Panc1 (cell line): Measurements from ENCODE around the gene ENPP1. TPM values are rescaled to one million over a fixed set of nuclear protein-coding genes. Genes with fewer than 3 reads are reported as not detected.

Experiments used
- ATAC-seq: fragments of 200-7000 bp; cut with Tn5 transposase; 2 replicates; pipeline ENCODE4 v1.9.1; 2020; ENCODE audit warnings: mild to moderate bottlenecking, moderate library complexity
- BruUV-seq: library from RNA; stranded (reverse); fragments of 400-500 nt; replicated peaks from 2 replicates; lab custom pipeline; 2021; lab: Mats Ljungman, UMichigan
- CTCF ChIA-PET: fragments of 300-600 bp; sonication (Branson Sonifier 250); formaldehyde crosslinking; loops from one replicate; lab custom pipeline; 2022; ENCODE audit warnings: antibody characterized with exemption; lab: Charles Lee
- POLR2A ChIA-PET: fragments of 300-600 bp; sonication (Branson Sonifier 250); formaldehyde crosslinking; loops from one replicate; lab custom pipeline; 2022; ENCODE audit warnings: antibody characterized with exemption; lab: Charles Lee
- DNase-seq: peaks from one replicate; pipeline ENCODE4 v3.0.0-alpha.2; 2010; ENCODE audit warnings: low read depth, low spot score
- H3K27ac ChIP-seq: 2 replicates; pipeline ENCODE4 v1.5.1; 2011; ENCODE audit warnings: mild to moderate bottlenecking, low read length, inconsistent platforms
- H3K27me3 ChIP-seq: fragments of 200-500 bp; sonication (Bioruptor generic); 2 replicates; pipeline ENCODE4 v1.6.0; 2014; ENCODE audit warnings: low read length, inconsistent platforms; ENCODE audit not compliant: control insufficient read depth, insufficient read depth
- H3K36me3 ChIP-seq: fragments of 200-500 bp; sonication (Bioruptor generic); 2 replicates; pipeline ENCODE4 v1.5.1; 2014; ENCODE audit warnings: inconsistent platforms, mild to moderate bottlenecking, low read length, moderate library complexity; ENCODE audit not compliant: control insufficient read depth, insufficient read depth
- H3K4me1 ChIP-seq: 2 replicates; pipeline ENCODE4 v1.5.1; 2011; ENCODE audit warnings: inconsistent platforms, mild to moderate bottlenecking, low read length, moderate library complexity; ENCODE audit not compliant: control insufficient read depth, insufficient read depth
- H3K4me3 ChIP-seq, 2 experiments: 2 replicates each; pipeline ENCODE4 v1.5.1; 2011 to 2012; ENCODE audit warnings: low read depth in 2 of 2, low read length in 2 of 2, mild to moderate bottlenecking in 2 of 2, inconsistent platforms in 1 of 2, moderate library complexity in 1 of 2
- H3K9me3 ChIP-seq: fragments of 200-500 bp; sonication (Bioruptor generic); 2 replicates; pipeline ENCODE4 v1.5.1; 2014; ENCODE audit warnings: low read depth, mild to moderate bottlenecking, inconsistent platforms, low read length, moderate library complexity; ENCODE audit not compliant: control insufficient read depth, insufficient read depth
- POLR2AphosphoS5 ChIP-seq: IDR thresholded peaks from 2 replicates; pipeline ENCODE4 v1.6.1; 2012; ENCODE audit warnings: mild to moderate bottlenecking, low read depth, low read length, moderate library complexity
- SIN3A ChIP-seq: IDR thresholded peaks from 2 replicates; pipeline ENCODE4 v1.6.1; 2012; ENCODE audit warnings: low read depth, mild to moderate bottlenecking, low read length, moderate library complexity, borderline replicate concordance; ENCODE audit not compliant: insufficient read depth
- TCF7L2 ChIP-seq: IDR thresholded peaks from 2 replicates; pipeline ENCODE4 v1.6.1; 2011; ENCODE audit warnings: mild to moderate bottlenecking, low read depth, low read length, inconsistent platforms
- in situ Hi-C: cut with HindIII; loops from 2 replicates; pipeline ENCODE4 v1.10.0; 2016; ENCODE audit warnings: low sequenced_read_pairs, low pct_unique_long_range_greater_than_20kb
- intact Hi-C: fragments of 100-400 bp; cut with micrococcal nuclease; formaldehyde crosslinking; loops from one replicate; pipeline ENCODE4 v1.10.0; 2022; ENCODE audit not compliant: unreplicated experiment
- total RNA-seq: library from RNA; stranded (reverse); gene quantifications from one replicate; pipeline ENCODE4 v1.2.1, GENCODE V29; 2021; ENCODE audit not compliant: unreplicated experiment
- TF ChIP-seq, protein P1 (sequence below), 2 experiments: IDR thresholded peaks; 2 replicates each; pipeline ENCODE4 v1.6.1; 2011 to 2012; ENCODE audit warnings: low read depth in 2 of 2, control low read depth in 1 of 2, low read length in 1 of 2, mild to moderate bottlenecking in 1 of 2, moderate library complexity in 1 of 2; ENCODE audit not compliant: insufficient read depth in 1 of 2
- TF ChIP-seq, protein P2 (sequence below): fragments of 450-650 bp; IDR thresholded peaks from 2 replicates; pipeline ENCODE4 v1.5.1; 2017; ENCODE audit warnings: mild to moderate bottlenecking

ENPP1 gene
- total RNA-seq, 1 experiment from 2014 or later = 6.8 TPM

DNA sequence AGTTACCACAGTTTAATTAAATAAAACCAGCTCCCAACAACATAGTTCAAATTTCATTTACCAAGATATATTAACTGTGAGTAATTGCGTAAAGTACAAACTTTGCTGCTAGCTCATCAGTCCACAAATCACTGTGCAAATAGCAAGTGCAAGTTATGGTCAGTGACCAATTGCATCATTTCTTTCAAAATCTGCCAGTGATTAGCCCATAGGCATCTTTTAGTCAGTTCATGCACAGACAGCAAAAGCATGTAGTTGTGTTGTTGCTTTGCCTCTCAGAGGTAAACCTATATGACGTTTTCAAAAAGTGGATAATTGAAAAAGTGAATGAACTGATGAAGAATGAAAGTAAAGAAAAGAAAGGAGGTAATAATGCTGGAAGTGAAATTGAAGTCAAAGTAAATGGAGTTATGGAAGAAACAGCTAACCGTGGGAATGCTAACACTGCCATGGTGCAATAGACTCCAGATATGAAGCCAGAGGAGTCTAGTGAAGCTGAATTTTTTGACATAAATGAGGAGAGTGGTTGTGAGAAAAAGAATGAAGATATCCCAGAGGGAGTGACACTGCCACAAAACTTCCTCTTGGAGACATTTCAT, 36.5 kb downstream of the ENPP1 start:
- no peak overlapping the region for H3K4me3 ChIP-seq
- ChIA-PET POLR2A (interaction anchor here (0.6 kb wide), 3 partner anchors 70 to 591 kb away, joined by 4 to 12 read pairs (median 6); no protein-coding TSS in a partner anchor), CTCF (no interaction called here)
- TF ChIP-seq POLR2AphosphoS5 (no peak), SIN3A (no peak), TCF7L2 (no peak)
- TF ChIP-seq, protein P1, sequence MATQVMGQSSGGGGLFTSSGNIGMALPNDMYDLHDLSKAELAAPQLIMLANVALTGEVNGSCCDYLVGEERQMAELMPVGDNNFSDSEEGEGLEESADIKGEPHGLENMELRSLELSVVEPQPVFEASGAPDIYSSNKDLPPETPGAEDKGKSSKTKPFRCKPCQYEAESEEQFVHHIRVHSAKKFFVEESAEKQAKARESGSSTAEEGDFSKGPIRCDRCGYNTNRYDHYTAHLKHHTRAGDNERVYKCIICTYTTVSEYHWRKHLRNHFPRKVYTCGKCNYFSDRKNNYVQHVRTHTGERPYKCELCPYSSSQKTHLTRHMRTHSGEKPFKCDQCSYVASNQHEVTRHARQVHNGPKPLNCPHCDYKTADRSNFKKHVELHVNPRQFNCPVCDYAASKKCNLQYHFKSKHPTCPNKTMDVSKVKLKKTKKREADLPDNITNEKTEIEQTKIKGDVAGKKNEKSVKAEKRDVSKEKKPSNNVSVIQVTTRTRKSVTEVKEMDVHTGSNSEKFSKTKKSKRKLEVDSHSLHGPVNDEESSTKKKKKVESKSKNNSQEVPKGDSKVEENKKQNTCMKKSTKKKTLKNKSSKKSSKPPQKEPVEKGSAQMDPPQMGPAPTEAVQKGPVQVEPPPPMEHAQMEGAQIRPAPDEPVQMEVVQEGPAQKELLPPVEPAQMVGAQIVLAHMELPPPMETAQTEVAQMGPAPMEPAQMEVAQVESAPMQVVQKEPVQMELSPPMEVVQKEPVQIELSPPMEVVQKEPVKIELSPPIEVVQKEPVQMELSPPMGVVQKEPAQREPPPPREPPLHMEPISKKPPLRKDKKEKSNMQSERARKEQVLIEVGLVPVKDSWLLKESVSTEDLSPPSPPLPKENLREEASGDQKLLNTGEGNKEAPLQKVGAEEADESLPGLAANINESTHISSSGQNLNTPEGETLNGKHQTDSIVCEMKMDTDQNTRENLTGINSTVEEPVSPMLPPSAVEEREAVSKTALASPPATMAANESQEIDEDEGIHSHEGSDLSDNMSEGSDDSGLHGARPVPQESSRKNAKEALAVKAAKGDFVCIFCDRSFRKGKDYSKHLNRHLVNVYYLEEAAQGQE (IDR thresholded peaks at IDR 0.05; ENCODE audit: insufficient read depth in 1 of 2, low read depth in 2 of 2, low read length in 1 of 2) = no peak
- TF ChIP-seq, protein P2, sequence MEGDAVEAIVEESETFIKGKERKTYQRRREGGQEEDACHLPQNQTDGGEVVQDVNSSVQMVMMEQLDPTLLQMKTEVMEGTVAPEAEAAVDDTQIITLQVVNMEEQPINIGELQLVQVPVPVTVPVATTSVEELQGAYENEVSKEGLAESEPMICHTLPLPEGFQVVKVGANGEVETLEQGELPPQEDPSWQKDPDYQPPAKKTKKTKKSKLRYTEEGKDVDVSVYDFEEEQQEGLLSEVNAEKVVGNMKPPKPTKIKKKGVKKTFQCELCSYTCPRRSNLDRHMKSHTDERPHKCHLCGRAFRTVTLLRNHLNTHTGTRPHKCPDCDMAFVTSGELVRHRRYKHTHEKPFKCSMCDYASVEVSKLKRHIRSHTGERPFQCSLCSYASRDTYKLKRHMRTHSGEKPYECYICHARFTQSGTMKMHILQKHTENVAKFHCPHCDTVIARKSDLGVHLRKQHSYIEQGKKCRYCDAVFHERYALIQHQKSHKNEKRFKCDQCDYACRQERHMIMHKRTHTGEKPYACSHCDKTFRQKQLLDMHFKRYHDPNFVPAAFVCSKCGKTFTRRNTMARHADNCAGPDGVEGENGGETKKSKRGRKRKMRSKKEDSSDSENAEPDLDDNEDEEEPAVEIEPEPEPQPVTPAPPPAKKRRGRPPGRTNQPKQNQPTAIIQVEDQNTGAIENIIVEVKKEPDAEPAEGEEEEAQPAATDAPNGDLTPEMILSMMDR = no peak
- DNase-seq (peak; percentile 39), ATAC-seq (no peak)
- no peaks in the 10 kb centered on the region for H3K4me1 ChIP-seq
- no peak overlapping the region for H3K27ac ChIP-seq
- H3K27me3 ChIP-seq = no peaks in the 10 kb centered on the region
- in situ Hi-C loops = no loop called here
- H3K36me3 ChIP-seq = no peaks in the 10 kb centered on the region
- H3K9me3 ChIP-seq = no peaks in the 10 kb centered on the region
- intact Hi-C loops = no loop called here
- no TSS peak for BruUV-seq

GRCh38 chr6:131846023-131846663, 38.3 kb downstream of the ENPP1 start:
- Histone ChIP-seq H3K4me1 (no peaks in the 10 kb centered on the region), H3K9me3 (no peaks in the 10 kb centered on the region), H3K4me3 (no peak overlapping the region), H3K27ac (no peak overlapping the region), H3K36me3 (no peaks in the 10 kb centered on the region), H3K27me3 (no peaks in the 10 kb centered on the region)
- TF ChIP-seq TCF7L2 (no peak), SIN3A (no peak), POLR2AphosphoS5 (no peak)
- TF ChIP-seq, protein P2 = no peak
- TF ChIP-seq, protein P1 (IDR thresholded peaks at IDR 0.05; ENCODE audit: insufficient read depth in 1 of 2, low read depth in 2 of 2, low read length in 1 of 2) = no peak
- no peak for ATAC-seq
- intact Hi-C loops (no loop called here), in situ Hi-C loops (no loop called here)
- no peak for DNase-seq
- CTCF ChIA-PET = no interaction called here
- BruUV-seq = no TSS peak
- POLR2A ChIA-PET = no interaction called here
